ENCODE data around the gene SMYD5. TPM values are rescaled to one million over a fixed set of nuclear protein-coding genes. Genes with fewer than 3 reads are reported as not detected.
A peak's percentile ranks its signal among the peaks of the same experiment; 100 is the strongest.
"Not testable (repeated sequence)": the region's sequence is repeated elsewhere in the genome, so short reads cannot be mapped to it uniquely, and the experiment has no call there.

Gene SMYD5
- total RNA-seq, 2 donors from 2014 or later, result 36.5 to 37.6 TPM

- Mint-ChIP-seq H3K36me3 (ENCODE audit: low read depth) (no peaks in the 10 kb centered on the region), H3K27me3 (peaks cover 9% of the 10 kb centered on the region), H3K27ac (no peak overlapping the region), H3K4me1 (no peaks in the 10 kb centered on the region), H3K4me3 (no peak overlapping the region), H3K9me3 (peaks cover 4% of the 10 kb centered on the region)
- no peak for ATAC-seq (replicated peaks)
These were observed 28.1 kb upstream of the SMYD5 start for GRCh38 chr2:73185965-73186364.

GRCh38 chr2:73187549-73187948 lies 26.5 kb upstream of the SMYD5 start:
- Mint-ChIP-seq H3K4me1 (no peaks in the 10 kb centered on the region), H3K4me3 (no peak overlapping the region), H3K27me3 (peaks cover 9% of the 10 kb centered on the region), H3K27ac (no peak overlapping the region), H3K36me3 (ENCODE audit: low read depth) (no peaks in the 10 kb centered on the region), H3K9me3 (peaks cover 4% of the 10 kb centered on the region)
- no peak for ATAC-seq (replicated peaks)

- peaks cover 27% of the 10 kb centered on the region for H3K27me3 Mint-ChIP-seq
- no peak overlapping the region for H3K4me3 Mint-ChIP-seq
- H3K36me3 Mint-ChIP-seq (ENCODE audit: low read depth), result no peaks in the 10 kb centered on the region
- H3K9me3 Mint-ChIP-seq, result no peaks in the 10 kb centered on the region
- no peak for ATAC-seq (replicated peaks)
- no peaks in the 10 kb centered on the region for H3K4me1 Mint-ChIP-seq
- H3K27ac Mint-ChIP-seq, result no peak overlapping the region
These were observed 16.5 kb upstream of the SMYD5 start for GRCh38 chr2:73197579-73197978.

- not testable (repeated sequence) for H3K4me3 Mint-ChIP-seq; H3K36me3 Mint-ChIP-seq (ENCODE audit: low read depth); H3K9me3 Mint-ChIP-seq; H3K4me1 Mint-ChIP-seq; H3K27ac Mint-ChIP-seq
- ATAC-seq (replicated peaks), result peak; percentile 78
- H3K27me3 Mint-ChIP-seq, result peaks cover 39% of the 10 kb centered on the region
These were observed 13.8 kb upstream of the SMYD5 start for GRCh38 chr2:73200281-73200680.

GRCh38 chr2:73202156-73203054 lies 11.6 kb upstream of the SMYD5 start, which contains the start of gene NOTO:
Gene NOTO, plus strand, starts transcription at chr2:73202574. Its CDS starts 93 bp downstream, at chr2:73202667.
- H3K27ac Mint-ChIP-seq, result no peak within 1 kb of the TSS
- no peaks in the 10 kb centered on the region for H3K36me3 Mint-ChIP-seq (ENCODE audit: low read depth)
- peak within 1 kb of the TSS; percentile 34 for H3K4me3 Mint-ChIP-seq
- no peaks in the 10 kb centered on the region for H3K9me3 Mint-ChIP-seq
- peak; percentile 31 for ATAC-seq (replicated peaks)
- no peaks in the 10 kb centered on the region for H3K4me1 Mint-ChIP-seq
- H3K27me3 Mint-ChIP-seq, result peaks cover 33% of the 10 kb centered on the region

- Mint-ChIP-seq H3K27ac (no peak overlapping the region), H3K9me3 (no peaks in the 10 kb centered on the region), H3K4me3 (peak overlapping the region; percentile 34), H3K27me3 (peaks cover 36% of the 10 kb centered on the region), H3K4me1 (no peaks in the 10 kb centered on the region), H3K36me3 (ENCODE audit: low read depth) (no peaks in the 10 kb centered on the region)
- no peak for ATAC-seq (replicated peaks)
These were observed 10.9 kb upstream of the SMYD5 start for GRCh38 chr2:73203055-73203681.

GRCh38 chr2:73205611-73206010 lies 8.4 kb upstream of the SMYD5 start:
- Mint-ChIP-seq H3K27ac (no peak overlapping the region), H3K36me3 (ENCODE audit: low read depth) (no peaks in the 10 kb centered on the region), H3K9me3 (no peaks in the 10 kb centered on the region), H3K4me1 (no peaks in the 10 kb centered on the region), H3K4me3 (no peak overlapping the region), H3K27me3 (peaks cover 40% of the 10 kb centered on the region)
- no peak for ATAC-seq (replicated peaks)

- ATAC-seq (replicated peaks), result no peak
- peaks cover 30% of the 10 kb centered on the region for H3K27me3 Mint-ChIP-seq
- no peak overlapping the region for H3K27ac Mint-ChIP-seq
These were observed 5.8 kb upstream of the SMYD5 start for GRCh38 chr2:73208258-73208657.

GRCh38 chr2:73210019-73210418 lies 4.0 kb upstream of the SMYD5 start:
- no peak for ATAC-seq (replicated peaks)
- peaks cover 21% of the 10 kb centered on the region for H3K27me3 Mint-ChIP-seq
- no peaks in the 10 kb centered on the region for H3K9me3 Mint-ChIP-seq
- no peak overlapping the region for H3K4me3 Mint-ChIP-seq
- no peaks in the 10 kb centered on the region for H3K36me3 Mint-ChIP-seq (ENCODE audit: low read depth)
- no peak overlapping the region for H3K27ac Mint-ChIP-seq
- peaks cover under 1% of the 10 kb centered on the region for H3K4me1 Mint-ChIP-seq

More at GRCh38 chr2:73208258-73208657, 5.8 kb upstream of the SMYD5 start:
- H3K9me3 Mint-ChIP-seq, result no peaks in the 10 kb centered on the region
- H3K4me3 Mint-ChIP-seq, result no peak overlapping the region
- H3K36me3 Mint-ChIP-seq (ENCODE audit: low read depth), result no peaks in the 10 kb centered on the region
- no peaks in the 10 kb centered on the region for H3K4me1 Mint-ChIP-seq

GRCh38 chr2:73210696-73211095 lies 3.3 kb upstream of the SMYD5 start:
- H3K9me3 Mint-ChIP-seq, result no peaks in the 10 kb centered on the region
- no peak overlapping the region for H3K27ac Mint-ChIP-seq
- no peak for ATAC-seq (replicated peaks)
- peaks cover 19% of the 10 kb centered on the region for H3K27me3 Mint-ChIP-seq
- peaks cover 7% of the 10 kb centered on the region for H3K4me1 Mint-ChIP-seq
- no peaks in the 10 kb centered on the region for H3K36me3 Mint-ChIP-seq (ENCODE audit: low read depth)
- no peak overlapping the region for H3K4me3 Mint-ChIP-seq

GRCh38 chr2:73212098-73212447 lies 2.0 kb upstream of the SMYD5 start:
- H3K27ac Mint-ChIP-seq, result no peak overlapping the region
- no peaks in the 10 kb centered on the region for H3K9me3 Mint-ChIP-seq
- no peaks in the 10 kb centered on the region for H3K36me3 Mint-ChIP-seq (ENCODE audit: low read depth)
- no peak for ATAC-seq (replicated peaks)
- H3K4me3 Mint-ChIP-seq, result peak overlapping the region; percentile 98
- H3K4me1 Mint-ChIP-seq, result peaks cover 8% of the 10 kb centered on the region
- H3K27me3 Mint-ChIP-seq, result peaks cover 14% of the 10 kb centered on the region

GRCh38 chr2:73212448-73213176 lies 1.4 kb upstream of the SMYD5 start:
- H3K36me3 Mint-ChIP-seq (ENCODE audit: low read depth), result no peaks in the 10 kb centered on the region
- peak overlapping the region; percentile 98 for H3K4me3 Mint-ChIP-seq
- peak; percentile 74 for ATAC-seq (replicated peaks)
- H3K27me3 Mint-ChIP-seq, result peaks cover 12% of the 10 kb centered on the region
- no peaks in the 10 kb centered on the region for H3K9me3 Mint-ChIP-seq
- peaks cover 8% of the 10 kb centered on the region for H3K4me1 Mint-ChIP-seq
- H3K27ac Mint-ChIP-seq, result no peak overlapping the region

GRCh38 chr2:73215254-73215653 lies 1.2 kb downstream of the SMYD5 start:
- Mint-ChIP-seq H3K4me1 (peaks cover 8% of the 10 kb centered on the region), H3K27ac (peak overlapping the region; percentile 74)

GRCh38 chr2:73217160-73217559 lies 3.1 kb downstream of the SMYD5 start:
- Mint-ChIP-seq H3K4me1 (peaks cover 8% of the 10 kb centered on the region), H3K9me3 (no peaks in the 10 kb centered on the region), H3K4me3 (no peak overlapping the region), H3K27ac (peak overlapping the region; percentile 53), H3K36me3 (ENCODE audit: low read depth) (peaks cover 34% of the 10 kb centered on the region), H3K27me3 (no peaks in the 10 kb centered on the region)
- no peak for ATAC-seq (replicated peaks)

More at GRCh38 chr2:73215254-73215653, 1.2 kb downstream of the SMYD5 start:
- no peaks in the 10 kb centered on the region for H3K27me3 Mint-ChIP-seq
- H3K36me3 Mint-ChIP-seq (ENCODE audit: low read depth), result peaks cover 15% of the 10 kb centered on the region
- ATAC-seq (replicated peaks), result no peak
- no peaks in the 10 kb centered on the region for H3K9me3 Mint-ChIP-seq
- H3K4me3 Mint-ChIP-seq, result peak overlapping the region; percentile 98
